Natural killer cell (primary cell): ENCODE data around the gene GCLC. TPM values are rescaled to one million over a fixed set of nuclear protein-coding genes. Genes with fewer than 3 reads are reported as not detected.
"Not testable (repeated sequence)": the region's sequence is repeated elsewhere in the genome, so short reads cannot be mapped to it uniquely, and the experiment has no call there.

Experiments used
- ATAC-seq, 3 donors: fragments of 150-1000 bp in 2 of 3; fragments of 200-7000 bp in 1 of 3; cut with Tn5 transposase; 1 replicate in 1 of 3; 2 replicates in 2 of 3; pipeline ENCODE4 v1.10.0; 2021; ENCODE audit warnings: mild to moderate bottlenecking in 2 of 3, moderate library complexity in 2 of 3
- DNase-seq, 2 donors: peaks; one replicate each; pipeline versions ENCODE4 v3.0.0 to v3.0.0-alpha.2; 2013 to 2021; ENCODE audit warnings: mixed read lengths in 1 of 2
- H3K27ac ChIP-seq: one replicate; pipeline ENCODE4 v1.5.1; 2013; ENCODE audit warnings: mild to moderate bottlenecking, low read length
- H3K27me3 ChIP-seq: one replicate; pipeline ENCODE4 v1.6.1; 2013; ENCODE audit warnings: low read length; ENCODE audit not compliant: control insufficient read depth, insufficient read depth
- H3K36me3 ChIP-seq: one replicate; pipeline ENCODE4 v1.6.1; 2013; ENCODE audit warnings: low read length; ENCODE audit not compliant: control insufficient read depth, insufficient read depth
- H3K4me1 ChIP-seq: one replicate; pipeline ENCODE4 v1.6.1; 2013; ENCODE audit warnings: low read length; ENCODE audit not compliant: control insufficient read depth, insufficient read depth
- H3K4me3 ChIP-seq: one replicate; pipeline ENCODE4 v1.5.1; 2013; ENCODE audit warnings: low read length
- H3K9me3 ChIP-seq: one replicate; pipeline ENCODE4 v1.6.1; 2013; ENCODE audit warnings: low read length; ENCODE audit not compliant: control insufficient read depth, insufficient read depth
- H3K27ac Mint-ChIP-seq, 2 donors: one replicate each; pipeline ENCODE4 v1.8.0; 2022; ENCODE audit warnings: mild to moderate bottlenecking in 2 of 2, mixed read lengths in 2 of 2, moderate library complexity in 1 of 2
- H3K27me3 Mint-ChIP-seq, 2 donors: one replicate each; pipeline ENCODE4 v1.8.0; 2022; ENCODE audit warnings: low read depth in 2 of 2, mixed read lengths in 2 of 2
- H3K36me3 Mint-ChIP-seq: one replicate; pipeline ENCODE4 v1.8.0; 2022; ENCODE audit warnings: mixed read lengths
- H3K4me1 Mint-ChIP-seq, 2 donors: one replicate each; pipeline ENCODE4 v1.8.0; 2022; ENCODE audit warnings: mixed read lengths in 2 of 2
- H3K4me3 Mint-ChIP-seq: one replicate; pipeline ENCODE4 v1.8.0; 2022; ENCODE audit warnings: mild to moderate bottlenecking, moderate library complexity, mixed read lengths
- H3K9me3 Mint-ChIP-seq, 2 donors: one replicate each; pipeline ENCODE4 v1.8.0; 2022; ENCODE audit warnings: mixed read lengths in 2 of 2
- CTCF ChIP-seq: fragments of 200-600 bp; IDR thresholded peaks from one replicate; pipeline ENCODE4 v1.8.0; 2022; ENCODE audit warnings: antibody characterized with exemption
- WGBS: methylation state at CpG from one replicate; pipeline ENCODE4 v1.1.7; 2013; ENCODE audit warnings: missing lambda C conversion rate; ENCODE audit not compliant: insufficient coverage; 5-methylcytosine and 5-hydroxymethylcytosine counted together
- intact Hi-C: fragments of 100-400 bp; cut with micrococcal nuclease; formaldehyde crosslinking; loops from one replicate; pipeline ENCODE4 v1.14.2; 2022
- total RNA-seq, 4 donors: library from RNA; stranded (reverse); fragments of 120-200 nt in 1 of 4; gene quantifications; one replicate each; pipeline versions ENCODE4 v1.2.3 to v1.2.4, GENCODE V29; 2013 to 2022

Gene GCLC
- total RNA-seq, 3 donors from 2014 or later (not counting 1 experiment from before 2014, with no cell fraction given) = 39.0 to 52.7 (median 39.2) TPM

GRCh38 chr6:53484476-53485280, 60.2 kb downstream of the GCLC start:
- peaks cover 3% of the 10 kb centered on the region for H3K4me1 ChIP-seq
- Mint-ChIP-seq H3K27me3 (peaks cover 16 to 26% of the 10 kb centered on the region in 2 donors), H3K27ac (no peak overlapping the region), H3K9me3 (no peaks in the 10 kb centered on the region), H3K36me3 (no peaks in the 10 kb centered on the region), H3K4me3 (no peak overlapping the region), H3K4me1 (peaks cover 0 to 6% of the 10 kb centered on the region in 2 donors)
- ATAC-seq (peak; percentile 79 to 84 (median 81)), DNase-seq (peak; percentile 51 to 87)
- intact Hi-C loops = loop anchor here (1.0 to 10.0 kb wide), 4 partner anchors 74 to 670 kb away; no protein-coding TSS in a partner anchor
- no peaks in the 10 kb centered on the region for H3K9me3 ChIP-seq
- no peaks in the 10 kb centered on the region for H3K36me3 ChIP-seq
- H3K27me3 ChIP-seq = peaks cover 8% of the 10 kb centered on the region
- peak; percentile 98 for TF ChIP-seq CTCF
- no peak overlapping the region for H3K27ac ChIP-seq
- 32% methylated on average over 5 of the region's 9 CpGs for WGBS
- H3K4me3 ChIP-seq = no peak overlapping the region

- DNase-seq (peak in 1 of 2 donors; percentile 13), ATAC-seq (peak in 1 of 3 donors; percentile 48)
- Mint-ChIP-seq H3K4me1 (peaks cover 0 to 6% of the 10 kb centered on the region in 2 donors), H3K27ac (no peak overlapping the region), H3K9me3 (no peaks in the 10 kb centered on the region), H3K36me3 (no peaks in the 10 kb centered on the region), H3K4me3 (no peak overlapping the region), H3K27me3 (peaks cover 15 to 23% of the 10 kb centered on the region in 2 donors)
- TF ChIP-seq CTCF = no peak
- WGBS = 62% methylated on average over 10 of the region's 10 CpGs
- no peak overlapping the region for H3K4me3 ChIP-seq
- H3K4me1 ChIP-seq = peaks cover 3% of the 10 kb centered on the region
- H3K27ac ChIP-seq = no peak overlapping the region
- no peaks in the 10 kb centered on the region for H3K9me3 ChIP-seq
- intact Hi-C loops = loop anchor here (1.0 to 10.0 kb wide), 4 partner anchors 73 to 669 kb away; no protein-coding TSS in a partner anchor
- peaks cover 8% of the 10 kb centered on the region for H3K27me3 ChIP-seq
- H3K36me3 ChIP-seq = no peaks in the 10 kb centered on the region
Observed at GRCh38 chr6:53483423-53484353, 61.2 kb downstream of the GCLC start.

- intact Hi-C loops = loop anchor here (5.0 to 10.0 kb wide), 2 partner anchors 189 to 667 kb away; no protein-coding TSS in a partner anchor
- H3K4me1 Mint-ChIP-seq = peaks cover 0 to 6% of the 10 kb centered on the region in 2 donors
- Histone ChIP-seq H3K27ac (no peak overlapping the region), H3K36me3 (no peaks in the 10 kb centered on the region), H3K4me1 (peaks cover 3% of the 10 kb centered on the region), H3K9me3 (no peaks in the 10 kb centered on the region), H3K4me3 (no peak overlapping the region), H3K27me3 (peaks cover 8% of the 10 kb centered on the region)
- no peak for ATAC-seq
- TF ChIP-seq CTCF = no peak
- no peak overlapping the region for H3K4me3 Mint-ChIP-seq
- no peaks in the 10 kb centered on the region for H3K36me3 Mint-ChIP-seq
- H3K9me3 Mint-ChIP-seq = no peaks in the 10 kb centered on the region
- WGBS = 9% methylated on average over 1 of the region's 2 CpGs
- DNase-seq = no peak
- H3K27ac Mint-ChIP-seq = no peak overlapping the region
- H3K27me3 Mint-ChIP-seq = peaks cover 3 to 9% of the 10 kb centered on the region in 2 donors
Observed at GRCh38 chr6:53481323-53481722, 63.6 kb downstream of the GCLC start.

DNA sequence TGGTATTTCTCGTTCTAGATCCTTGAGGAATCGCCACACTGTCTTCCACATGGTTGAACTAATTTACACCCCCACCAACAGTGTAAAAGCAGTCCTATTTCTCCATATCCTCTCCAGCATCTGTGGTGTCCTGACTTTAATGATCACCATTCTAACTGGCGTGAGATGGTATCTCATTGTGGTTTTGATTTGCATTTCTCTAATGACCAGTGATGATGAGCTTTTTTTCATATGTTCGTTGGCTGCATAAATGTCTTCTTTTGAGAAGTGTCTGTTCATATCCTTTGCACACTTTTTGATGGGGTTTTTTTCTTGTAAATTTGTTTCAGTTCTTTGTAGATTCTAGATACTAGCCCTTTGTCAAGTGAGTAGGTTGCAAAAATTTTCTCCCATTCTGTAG, 64.1 kb downstream of the GCLC start:
- H3K4me3 ChIP-seq, H3K4me1 ChIP-seq, H3K27me3 ChIP-seq, ATAC-seq, H3K4me3 Mint-ChIP-seq, H3K27ac Mint-ChIP-seq, H3K27me3 Mint-ChIP-seq, H3K27ac ChIP-seq, H3K9me3 Mint-ChIP-seq, H3K9me3 ChIP-seq, H3K36me3 ChIP-seq, DNase-seq, H3K36me3 Mint-ChIP-seq, H3K4me1 Mint-ChIP-seq: not testable (repeated sequence)
- intact Hi-C loops = loop anchor here (5.0 to 10.0 kb wide), 2 partner anchors 188 to 666 kb away; no protein-coding TSS in a partner anchor
- 78% methylated on average over 3 of the region's 4 CpGs for WGBS
